ENCODE measurements around the gene TRIM62.

The TRIM62 gene

DNA sequence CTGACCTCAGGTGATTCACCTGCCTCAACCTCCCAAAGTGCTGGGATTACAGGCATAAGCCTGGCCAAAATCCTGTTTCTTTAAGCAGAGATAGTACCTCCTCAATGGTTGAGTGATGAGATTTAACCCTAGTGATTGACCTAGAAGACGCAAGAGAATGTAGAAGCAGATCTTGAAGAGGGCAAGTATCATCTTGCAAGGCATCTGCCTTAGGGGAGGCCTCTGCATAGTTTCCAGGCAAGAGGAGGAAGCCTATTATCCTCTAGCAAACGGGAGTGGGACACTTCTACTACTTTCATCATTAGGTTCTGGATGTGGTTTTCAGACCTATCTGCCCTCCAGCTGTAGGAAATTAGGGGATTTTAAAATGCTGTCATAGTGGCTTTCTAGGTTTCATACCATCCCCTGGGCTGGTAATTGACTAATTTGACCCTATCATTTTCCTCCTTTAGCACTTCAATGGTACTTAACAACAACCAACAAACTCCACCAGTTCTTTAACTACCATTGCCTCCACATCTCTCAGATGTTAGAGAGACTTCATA lies 10.0 kb upstream of the TRIM62 start:
- no CpG with 5 or more reads among the region's 2 CpGs for WGBS (ENCODE audit: extremely low coverage, insufficient coverage, insufficient read length)

DNA sequence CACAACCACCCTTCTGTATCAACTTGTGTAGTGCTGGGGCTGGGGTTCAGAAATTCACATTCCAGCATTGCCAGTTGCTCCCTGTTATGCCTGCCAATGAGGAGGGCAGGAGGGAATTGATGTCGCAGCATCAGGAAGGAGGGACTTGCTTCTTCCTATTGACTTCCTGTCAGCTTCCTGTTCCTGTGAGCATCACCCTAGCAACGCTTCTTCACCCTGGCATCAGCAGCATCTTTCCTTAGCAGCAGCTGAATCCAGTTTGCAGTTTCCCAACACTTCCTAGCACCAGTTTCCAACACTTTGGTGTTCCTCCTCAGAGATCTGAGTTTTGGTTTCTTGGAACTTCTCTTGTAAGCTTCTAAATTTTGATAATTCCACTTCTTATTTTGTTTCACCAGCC lies 8.9 kb upstream of the TRIM62 start:
- Histone ChIP-seq H3K27me3 (ENCODE audit: insufficient read depth, low read length) (peaks cover 3% of the 10 kb centered on the region), H3K79me1 (ENCODE audit: low read length) (no peaks in the 10 kb centered on the region), H2BK5ac (ENCODE audit: low read depth, low read length, poor library complexity) (no peak overlapping the region), H3K4me1 (ENCODE audit: control insufficient read depth in 1 of 2, insufficient read depth in 2 of 2, low read length in 2 of 2) (peaks cover 9 to 10% of the 10 kb centered on the region in 2 experiments), H3K23ac (ENCODE audit: low read length) (peak overlapping the region; percentile 42), H3K4me2 (ENCODE audit: low read length) (no peak overlapping the region), H3K27ac (ENCODE audit: low read depth, low read length) (no peak overlapping the region), H3K4ac (ENCODE audit: low read depth, low read length) (no peak overlapping the region), H4K8ac (ENCODE audit: low read depth, low read length) (no peak overlapping the region), H2AFZ (ENCODE audit: insufficient read depth, low read length, poor library complexity) (no peak overlapping the region), H3K4me3 (ENCODE audit: low read depth, low read length) (no peak overlapping the region), H3K36me3 (ENCODE audit: control insufficient read depth in 1 of 2, insufficient read depth in 2 of 2, low read length in 2 of 2) (no peaks in the 10 kb centered on the region), H4K12ac (ENCODE audit: low read depth, low read length) (no peak overlapping the region), H3K9ac (ENCODE audit: low read length) (no peak overlapping the region), H2BK12ac (ENCODE audit: low read length) (no peak overlapping the region), H3K14ac (ENCODE audit: low read length) (no peak overlapping the region), H2BK120ac (ENCODE audit: insufficient read depth, low read length, poor library complexity) (no peak overlapping the region), H2AK5ac (ENCODE audit: low read length) (no peak overlapping the region), H3K79me2 (ENCODE audit: control insufficient read depth, insufficient read depth, low read length, poor library complexity) (no peaks in the 10 kb centered on the region), H4K91ac (ENCODE audit: low read depth, low read length) (no peak overlapping the region), H3K9me3 (ENCODE audit: insufficient read depth, low read depth, low read length) (no peaks in the 10 kb centered on the region), H3K18ac (ENCODE audit: low read length) (no peak overlapping the region)
- no CpG with 5 or more reads among the region's 2 CpGs for WGBS (ENCODE audit: extremely low coverage, insufficient coverage, insufficient read length)
- DNase-seq, result no peak

More for the DNA sequence above, 10.0 kb upstream of the TRIM62 start:
- Histone ChIP-seq H3K27me3 (ENCODE audit: insufficient read depth, low read length) (peaks cover 3% of the 10 kb centered on the region), H4K8ac (ENCODE audit: low read depth, low read length) (no peak overlapping the region), H4K12ac (ENCODE audit: low read depth, low read length) (no peak overlapping the region), H3K9ac (ENCODE audit: low read length) (no peak overlapping the region), H3K4me3 (ENCODE audit: low read depth, low read length) (no peak overlapping the region), H3K4ac (ENCODE audit: low read depth, low read length) (no peak overlapping the region), H3K14ac (ENCODE audit: low read length) (no peak overlapping the region), H2BK5ac (ENCODE audit: low read depth, low read length, poor library complexity) (no peak overlapping the region), H3K79me2 (ENCODE audit: control insufficient read depth, insufficient read depth, low read length, poor library complexity) (no peaks in the 10 kb centered on the region), H3K27ac (ENCODE audit: low read depth, low read length) (no peak overlapping the region), H2BK12ac (ENCODE audit: low read length) (no peak overlapping the region), H3K79me1 (ENCODE audit: low read length) (no peaks in the 10 kb centered on the region), H3K36me3 (ENCODE audit: control insufficient read depth in 1 of 2, insufficient read depth in 2 of 2, low read length in 2 of 2) (no peaks in the 10 kb centered on the region), H3K4me1 (ENCODE audit: control insufficient read depth in 1 of 2, insufficient read depth in 2 of 2, low read length in 2 of 2) (peaks cover 9 to 10% of the 10 kb centered on the region in 2 experiments), H3K23ac (ENCODE audit: low read length) (no peak overlapping the region), H2AFZ (ENCODE audit: insufficient read depth, low read length, poor library complexity) (no peak overlapping the region), H3K18ac (ENCODE audit: low read length) (no peak overlapping the region), H2AK5ac (ENCODE audit: low read length) (no peak overlapping the region), H3K4me2 (ENCODE audit: low read length) (no peak overlapping the region), H4K91ac (ENCODE audit: low read depth, low read length) (no peak overlapping the region), H3K9me3 (ENCODE audit: insufficient read depth, low read depth, low read length) (no peaks in the 10 kb centered on the region), H2BK120ac (ENCODE audit: insufficient read depth, low read length, poor library complexity) (no peak overlapping the region)
- DNase-seq, result no peak

DNA sequence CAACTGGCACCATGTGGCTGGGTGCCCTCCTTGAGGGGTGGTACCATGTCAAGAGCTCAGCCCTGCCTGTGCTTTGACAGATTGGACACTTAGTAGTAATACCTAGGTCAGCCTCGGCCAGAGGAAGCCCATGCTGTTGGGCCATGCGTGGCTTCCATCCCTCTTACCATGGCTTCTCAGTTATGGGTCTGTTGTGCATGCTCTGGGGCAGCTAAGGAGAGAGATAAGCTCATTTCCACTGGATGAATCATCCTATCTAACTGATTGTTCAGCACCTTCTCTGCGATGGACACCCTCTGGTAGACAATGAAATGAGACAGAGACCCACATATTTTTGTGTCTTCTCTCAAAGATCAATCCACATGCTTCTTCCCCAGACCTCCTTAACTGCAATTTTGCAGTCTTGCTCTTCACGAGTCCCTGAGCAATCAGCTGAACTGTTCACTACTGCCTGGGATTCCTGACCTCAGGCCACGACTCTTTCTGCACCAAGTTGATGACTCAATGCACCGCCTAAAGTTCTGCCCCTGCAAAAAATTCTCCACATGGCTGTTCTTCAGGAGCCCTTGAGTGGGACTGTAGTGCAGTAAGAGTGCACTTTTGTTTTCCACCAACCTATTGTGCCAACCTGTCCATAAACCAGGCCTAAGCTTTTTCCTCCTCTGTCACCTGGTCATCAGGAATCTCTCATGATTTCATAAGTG lies 6.9 kb upstream of the TRIM62 start:
- H3K27ac ChIP-seq (ENCODE audit: low read depth, low read length), result no peak overlapping the region
- no CpG with 5 or more reads among the region's 6 CpGs for WGBS (ENCODE audit: extremely low coverage, insufficient coverage, insufficient read length)
- peak; percentile 57 to 74 for DNase-seq
- H2BK5ac ChIP-seq (ENCODE audit: low read depth, low read length, poor library complexity), result no peak overlapping the region
- no peak overlapping the region for H4K91ac ChIP-seq (ENCODE audit: low read depth, low read length)
- H3K36me3 ChIP-seq (ENCODE audit: control insufficient read depth in 1 of 2, insufficient read depth in 2 of 2, low read length in 2 of 2), result no peaks in the 10 kb centered on the region
- no peak overlapping the region for H3K4ac ChIP-seq (ENCODE audit: low read depth, low read length)
- no peak overlapping the region for H3K9ac ChIP-seq (ENCODE audit: low read length)
- no peak overlapping the region for H2BK120ac ChIP-seq (ENCODE audit: insufficient read depth, low read length, poor library complexity)
- H3K9me3 ChIP-seq (ENCODE audit: insufficient read depth, low read depth, low read length), result no peaks in the 10 kb centered on the region
- peaks cover 9 to 10% of the 10 kb centered on the region in 2 experiments for H3K4me1 ChIP-seq (ENCODE audit: control insufficient read depth in 1 of 2, insufficient read depth in 2 of 2, low read length in 2 of 2)
- H2AFZ ChIP-seq (ENCODE audit: insufficient read depth, low read length, poor library complexity), result no peak overlapping the region
- H3K23ac ChIP-seq (ENCODE audit: low read length), result peak overlapping the region; percentile 29
- H3K79me2 ChIP-seq (ENCODE audit: control insufficient read depth, insufficient read depth, low read length, poor library complexity), result no peaks in the 10 kb centered on the region
- no peak overlapping the region for H3K14ac ChIP-seq (ENCODE audit: low read length)
- H3K27me3 ChIP-seq (ENCODE audit: insufficient read depth, low read length), result peaks cover 3% of the 10 kb centered on the region
- no peaks in the 10 kb centered on the region for H3K79me1 ChIP-seq (ENCODE audit: low read length)
- no peak overlapping the region for H4K12ac ChIP-seq (ENCODE audit: low read depth, low read length)
- H3K18ac ChIP-seq (ENCODE audit: low read length), result no peak overlapping the region
- no peak overlapping the region for H3K4me2 ChIP-seq (ENCODE audit: low read length)
- H2AK5ac ChIP-seq (ENCODE audit: low read length), result no peak overlapping the region
- H2BK12ac ChIP-seq (ENCODE audit: low read length), result no peak overlapping the region
- no peak overlapping the region for H4K8ac ChIP-seq (ENCODE audit: low read depth, low read length)
- peak overlapping the region; percentile 33 for H3K4me3 ChIP-seq (ENCODE audit: low read depth, low read length)

DNA sequence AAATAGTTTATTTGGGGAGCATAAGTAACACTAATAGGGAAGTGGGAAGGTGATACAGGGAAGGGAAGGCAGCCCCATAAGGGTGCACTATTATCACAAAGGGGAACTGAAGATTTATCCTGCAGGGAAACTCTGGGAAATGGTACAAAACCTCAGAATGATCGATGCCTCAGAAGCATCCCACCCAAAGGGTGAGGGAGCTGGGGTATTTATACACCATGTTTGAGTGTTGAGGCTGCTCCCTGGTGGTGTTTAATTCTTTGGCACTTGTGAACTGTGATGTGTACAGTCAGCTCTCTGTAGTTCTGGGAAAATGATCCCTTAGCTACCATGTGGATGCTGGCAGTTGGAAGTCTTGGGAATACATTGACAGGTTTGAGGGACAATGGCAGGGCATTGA lies 5.1 kb upstream of the TRIM62 start:
- H3K23ac ChIP-seq (ENCODE audit: low read length), result no peak overlapping the region
- no peak for DNase-seq
- H3K4me3 ChIP-seq (ENCODE audit: low read depth, low read length), result no peak overlapping the region
- no peak overlapping the region for H3K18ac ChIP-seq (ENCODE audit: low read length)
- no peaks in the 10 kb centered on the region for H3K9me3 ChIP-seq (ENCODE audit: insufficient read depth, low read depth, low read length)
- no peak overlapping the region for H3K9ac ChIP-seq (ENCODE audit: low read length)
- no peaks in the 10 kb centered on the region for H3K79me2 ChIP-seq (ENCODE audit: control insufficient read depth, insufficient read depth, low read length, poor library complexity)
- no peak overlapping the region for H4K8ac ChIP-seq (ENCODE audit: low read depth, low read length)
- no peak overlapping the region for H4K91ac ChIP-seq (ENCODE audit: low read depth, low read length)
- H2BK120ac ChIP-seq (ENCODE audit: insufficient read depth, low read length, poor library complexity), result no peak overlapping the region
- H2AK5ac ChIP-seq (ENCODE audit: low read length), result no peak overlapping the region
- no peak overlapping the region for H3K4me2 ChIP-seq (ENCODE audit: low read length)
- H2AFZ ChIP-seq (ENCODE audit: insufficient read depth, low read length, poor library complexity), result no peak overlapping the region
- no peaks in the 10 kb centered on the region for H3K79me1 ChIP-seq (ENCODE audit: low read length)
- WGBS (ENCODE audit: extremely low coverage, insufficient coverage, insufficient read length), result no CpG with 5 or more reads among the region's 1 CpG
- no peak overlapping the region for H3K14ac ChIP-seq (ENCODE audit: low read length)
- H2BK12ac ChIP-seq (ENCODE audit: low read length), result no peak overlapping the region
- no peak overlapping the region for H3K4ac ChIP-seq (ENCODE audit: low read depth, low read length)
- H3K27ac ChIP-seq (ENCODE audit: low read depth, low read length), result no peak overlapping the region
- peaks cover 9 to 12% of the 10 kb centered on the region in 2 experiments for H3K4me1 ChIP-seq (ENCODE audit: control insufficient read depth in 1 of 2, insufficient read depth in 2 of 2, low read length in 2 of 2)
- H3K27me3 ChIP-seq (ENCODE audit: insufficient read depth, low read length), result no peaks in the 10 kb centered on the region
- no peak overlapping the region for H4K12ac ChIP-seq (ENCODE audit: low read depth, low read length)
- H2BK5ac ChIP-seq (ENCODE audit: low read depth, low read length, poor library complexity), result no peak overlapping the region
- H3K36me3 ChIP-seq (ENCODE audit: control insufficient read depth in 1 of 2, insufficient read depth in 2 of 2, low read length in 2 of 2), result no peaks in the 10 kb centered on the region

Measured in trophoblast cell (in vitro differentiated cells and primary cell).